ENCODE measurements around the gene FAP. TPM values are rescaled to one million over a fixed set of nuclear protein-coding genes. Genes with fewer than 3 reads are reported as not detected.

FAP gene
- total RNA-seq, 2 donors from 2014 or later = not detected

DNA sequence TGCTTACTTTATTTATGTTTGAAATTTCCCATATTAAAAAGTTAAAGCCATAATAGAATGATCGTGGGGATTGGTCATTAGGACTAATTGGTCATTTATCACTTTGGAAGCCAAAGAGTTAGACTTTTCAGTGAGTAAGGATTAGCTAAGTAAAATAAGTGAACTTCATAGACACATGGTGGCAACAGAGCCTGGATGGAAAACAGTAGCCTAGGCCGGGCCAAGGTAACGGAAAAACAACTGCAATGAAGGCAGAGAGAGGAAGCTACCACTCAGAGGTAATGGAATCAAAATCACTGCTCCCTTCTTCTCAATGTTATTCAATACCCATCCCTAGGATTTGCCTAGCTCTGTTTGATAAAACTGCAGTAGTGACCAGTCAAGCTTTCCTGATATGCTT is 87.1 kb downstream of the FAP start:
- no peak overlapping the region for H3K4me3 Mint-ChIP-seq
- H3K36me3 Mint-ChIP-seq = no peaks in the 10 kb centered on the region
- ATAC-seq = no peak
- peaks cover 22 to 56% of the 10 kb centered on the region in 2 donors for H3K27me3 Mint-ChIP-seq
- no peak for DNase-seq (ENCODE audit: low spot score)
- no peak overlapping the region for H3K27ac Mint-ChIP-seq
- H3K4me1 Mint-ChIP-seq (ENCODE audit: low read depth in 2 of 2) = peaks cover 0 to 7% of the 10 kb centered on the region in 2 donors
- no peaks in the 10 kb centered on the region for H3K9me3 Mint-ChIP-seq

DNA sequence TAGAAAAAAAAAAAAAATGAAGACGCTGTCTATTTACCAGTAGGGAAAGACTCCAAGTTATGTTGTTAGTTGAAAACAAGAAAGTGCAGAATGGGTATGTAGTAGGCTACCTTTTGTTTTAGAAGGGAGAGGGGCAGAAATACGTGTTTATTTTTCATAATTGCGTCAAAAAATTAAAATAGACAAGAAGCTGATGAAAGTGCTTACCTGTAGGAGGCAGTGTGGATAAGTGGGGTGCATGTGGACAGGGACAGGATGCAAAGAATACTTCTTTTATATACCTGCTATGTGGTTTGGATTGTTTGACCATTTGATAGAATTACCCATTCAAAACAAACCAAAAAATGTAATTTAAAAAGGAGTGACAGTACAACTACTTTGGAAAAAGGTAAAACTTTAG is 88.2 kb downstream of the FAP start:
- Mint-ChIP-seq H3K36me3 (no peaks in the 10 kb centered on the region), H3K27me3 (peaks cover 22 to 50% of the 10 kb centered on the region in 2 donors), H3K4me3 (no peak overlapping the region), H3K9me3 (no peaks in the 10 kb centered on the region), H3K4me1 (ENCODE audit: low read depth in 2 of 2) (peaks cover 0 to 7% of the 10 kb centered on the region in 2 donors), H3K27ac (no peak overlapping the region)
- ATAC-seq = no peak
- no peak for DNase-seq (ENCODE audit: low spot score)

DNA sequence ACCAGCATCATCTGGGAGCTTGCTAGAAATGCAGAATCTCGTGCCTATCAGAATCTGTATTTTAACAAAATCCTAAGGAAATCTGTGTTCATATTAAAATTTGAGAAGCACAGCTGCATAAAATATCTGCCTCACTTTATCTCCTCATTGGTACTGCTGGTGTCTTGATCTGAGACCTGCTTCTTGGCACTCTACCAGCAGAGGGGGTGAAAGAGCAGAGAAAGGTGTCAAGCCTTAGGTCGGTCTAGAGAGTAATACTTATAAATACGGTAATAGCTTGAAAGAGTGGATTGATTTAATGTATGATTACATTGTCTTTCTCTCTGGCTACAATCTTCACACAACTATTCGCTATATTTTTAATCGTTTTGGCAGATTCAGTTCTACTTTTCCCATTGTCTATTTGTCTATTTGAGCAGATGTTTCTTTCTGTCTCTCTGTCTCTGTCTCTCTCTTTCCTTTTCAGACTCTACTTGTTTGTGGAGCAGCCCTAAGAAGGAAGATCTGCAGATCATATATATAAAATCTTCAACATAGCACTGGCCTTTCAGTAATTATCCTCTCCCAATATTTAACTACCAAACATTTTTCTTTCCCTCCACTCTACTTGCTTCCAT is 89.5 kb downstream of the FAP start:
- DNase-seq (ENCODE audit: low spot score) (no peak), ATAC-seq (peak; percentile 76 to 82)
- no peaks in the 10 kb centered on the region for H3K9me3 Mint-ChIP-seq
- H3K27me3 Mint-ChIP-seq = peaks cover 18 to 45% of the 10 kb centered on the region in 2 donors
- no peaks in the 10 kb centered on the region for H3K36me3 Mint-ChIP-seq
- H3K4me3 Mint-ChIP-seq = no peak overlapping the region
- H3K27ac Mint-ChIP-seq = no peak overlapping the region
- H3K4me1 Mint-ChIP-seq (ENCODE audit: low read depth in 2 of 2) = peaks cover 0 to 7% of the 10 kb centered on the region in 2 donors

DNA sequence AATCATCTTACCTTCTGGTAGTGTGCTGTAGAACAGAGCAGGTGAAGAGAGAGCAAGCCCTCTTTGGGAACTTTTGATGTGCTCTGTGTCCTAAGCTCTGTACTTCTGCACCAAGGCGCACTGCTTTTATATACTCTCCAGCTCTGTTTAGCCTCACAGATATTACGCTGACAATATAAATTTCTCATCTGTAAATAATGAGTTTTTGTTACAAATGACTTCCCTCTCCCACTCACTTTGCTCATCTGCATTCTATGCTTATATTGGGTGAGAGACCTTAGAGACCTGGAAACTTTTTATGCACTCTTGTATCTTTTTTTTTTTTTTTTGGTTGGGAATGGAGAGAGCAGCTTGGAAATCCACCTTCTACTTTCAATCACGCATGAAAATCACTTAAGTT is 91.1 kb downstream of the FAP start, which contains the start of gene GCG:
Gene GCG, minus strand, starts transcription at position 101 of the 400 bp plus-strand sequence. CDS start 3,069 bp downstream, outside the sequence.
- Mint-ChIP-seq H3K9me3 (no peaks in the 10 kb centered on the region), H3K4me1 (ENCODE audit: low read depth in 2 of 2) (peaks cover 0 to 7% of the 10 kb centered on the region in 2 donors), H3K36me3 (no peaks in the 10 kb centered on the region), H3K27me3 (peaks cover 26 to 57% of the 10 kb centered on the region in 2 donors), H3K27ac (no peak within 1 kb of the TSS), H3K4me3 (no peak within 1 kb of the TSS)
- DNase-seq (ENCODE audit: low spot score) (no peak), ATAC-seq (no peak)

DNA sequence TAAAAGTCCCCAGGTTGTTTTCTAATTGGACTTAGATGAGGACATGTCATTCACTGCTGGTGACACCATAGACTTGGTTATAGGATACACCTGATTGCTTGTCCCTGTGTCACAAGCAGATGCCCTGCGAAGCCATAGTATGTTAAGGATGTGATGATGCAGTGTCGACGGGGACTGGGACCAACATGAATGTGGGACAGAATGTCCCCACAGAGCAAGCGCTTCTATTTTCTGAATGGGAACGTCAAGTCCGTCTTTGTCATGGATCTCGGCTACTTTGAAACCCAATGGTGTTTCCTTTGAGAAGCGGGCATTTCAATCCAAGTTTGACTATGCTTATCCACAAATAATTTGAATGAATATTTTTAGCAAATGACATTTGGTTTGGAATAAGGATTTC is 93.3 kb downstream of the FAP start:
- no peak overlapping the region for H3K4me3 Mint-ChIP-seq
- peaks cover 0 to 7% of the 10 kb centered on the region in 2 donors for H3K4me1 Mint-ChIP-seq (ENCODE audit: low read depth in 2 of 2)
- DNase-seq (ENCODE audit: low spot score) (no peak), ATAC-seq (no peak)
- H3K9me3 Mint-ChIP-seq = no peaks in the 10 kb centered on the region
- no peaks in the 10 kb centered on the region for H3K36me3 Mint-ChIP-seq
- H3K27me3 Mint-ChIP-seq = peaks cover 35 to 65% of the 10 kb centered on the region in 2 donors
- no peak overlapping the region for H3K27ac Mint-ChIP-seq

DNA sequence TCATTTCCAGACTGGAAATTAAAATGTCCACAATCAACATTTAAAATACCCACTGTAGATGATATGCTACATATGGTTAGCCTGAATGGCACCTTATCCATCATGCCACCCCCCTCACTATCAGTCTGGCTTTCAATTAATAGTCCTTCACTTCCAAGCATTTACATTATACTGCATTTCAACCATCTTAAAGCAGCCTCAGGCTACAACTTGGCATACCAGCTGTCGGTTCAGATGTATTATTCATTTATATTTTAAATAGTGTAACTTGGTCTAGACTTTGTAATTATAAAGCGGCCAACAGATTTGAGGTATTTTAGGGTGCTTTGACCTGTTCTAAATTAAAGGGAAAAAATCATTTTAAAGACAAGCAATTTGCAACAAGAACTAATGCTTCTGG is 93.8 kb downstream of the FAP start:
- H3K4me3 Mint-ChIP-seq = no peak overlapping the region
- ATAC-seq = no peak
- no peaks in the 10 kb centered on the region for H3K36me3 Mint-ChIP-seq
- H3K4me1 Mint-ChIP-seq (ENCODE audit: low read depth in 2 of 2) = peaks cover 0 to 7% of the 10 kb centered on the region in 2 donors
- no peak for DNase-seq (ENCODE audit: low spot score)
- H3K27ac Mint-ChIP-seq = no peak overlapping the region
- peaks cover 31 to 60% of the 10 kb centered on the region in 2 donors for H3K27me3 Mint-ChIP-seq
- H3K9me3 Mint-ChIP-seq = no peaks in the 10 kb centered on the region

DNA sequence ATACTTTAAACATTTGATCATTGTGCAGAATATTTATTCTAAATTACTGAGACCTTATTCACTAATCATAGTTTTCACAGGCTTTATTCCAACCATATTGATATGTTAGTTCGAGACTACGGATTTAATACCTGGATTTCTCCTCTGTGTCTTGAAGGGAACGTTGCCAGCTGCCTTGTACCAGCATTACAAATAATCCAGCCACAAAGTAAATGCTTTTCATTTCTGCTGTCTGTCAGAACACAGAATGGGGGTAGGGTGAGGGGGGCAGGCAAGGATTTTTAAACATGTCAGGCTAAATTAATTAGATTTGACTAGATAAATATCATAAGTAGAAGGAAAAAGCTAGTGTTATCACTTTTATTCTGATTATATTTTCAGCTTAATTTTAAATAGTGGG is 94.3 kb downstream of the FAP start:
- ATAC-seq (no peak), DNase-seq (ENCODE audit: low spot score) (no peak)
- H3K27ac Mint-ChIP-seq = no peak overlapping the region
- no peak overlapping the region for H3K4me3 Mint-ChIP-seq
- H3K9me3 Mint-ChIP-seq = no peaks in the 10 kb centered on the region
- peaks cover 0 to 4% of the 10 kb centered on the region in 2 donors for H3K4me1 Mint-ChIP-seq (ENCODE audit: low read depth in 2 of 2)
- peaks cover 31 to 55% of the 10 kb centered on the region in 2 donors for H3K27me3 Mint-ChIP-seq
- H3K36me3 Mint-ChIP-seq = no peaks in the 10 kb centered on the region

DNA sequence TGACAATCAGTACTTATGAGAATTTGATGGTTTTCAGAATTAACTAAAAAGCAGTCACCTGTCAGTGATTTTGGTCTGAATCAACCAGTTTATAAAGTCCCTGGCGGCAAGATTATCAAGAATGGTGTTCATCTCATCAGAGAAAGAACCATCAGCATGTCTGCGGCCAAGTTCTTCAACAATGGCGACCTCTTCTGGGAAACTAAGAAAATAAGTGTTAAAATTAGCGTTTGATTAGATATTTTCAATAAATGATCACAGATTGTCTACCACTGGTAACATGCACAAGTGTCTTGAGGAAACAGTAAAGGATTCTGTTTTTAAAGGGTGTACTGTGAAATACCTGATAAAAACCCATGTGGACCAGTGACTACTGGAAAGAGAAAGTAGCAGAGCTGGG is 99.3 kb downstream of the FAP start:
- Mint-ChIP-seq H3K9me3 (no peaks in the 10 kb centered on the region), H3K36me3 (no peaks in the 10 kb centered on the region), H3K27me3 (peaks cover 32 to 66% of the 10 kb centered on the region in 2 donors), H3K27ac (no peak overlapping the region), H3K4me3 (no peak overlapping the region), H3K4me1 (ENCODE audit: low read depth in 2 of 2) (no peaks in the 10 kb centered on the region)
- ATAC-seq (no peak), DNase-seq (ENCODE audit: low spot score) (no peak)

DNA sequence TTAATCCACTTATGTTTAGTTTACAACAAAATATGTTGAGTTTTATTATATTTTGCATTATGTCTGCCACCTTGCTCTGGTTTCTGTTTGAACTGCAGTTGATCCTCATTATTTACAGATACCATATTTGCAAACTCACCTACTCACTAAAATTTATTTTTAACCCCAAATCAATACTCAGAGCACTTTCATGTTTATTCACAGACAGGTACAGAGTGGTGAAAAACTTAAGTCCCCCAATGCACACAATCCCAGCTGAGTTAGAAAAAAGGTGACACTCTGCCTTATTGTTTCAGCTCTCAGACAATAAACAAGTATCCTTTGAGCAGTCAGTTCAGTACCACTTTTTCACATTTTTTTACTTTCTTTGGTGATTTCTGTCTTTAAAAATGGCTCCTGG is 104.9 kb downstream of the FAP start:
- H3K4me3 Mint-ChIP-seq = no peak overlapping the region
- peaks cover 23 to 46% of the 10 kb centered on the region in 2 donors for H3K27me3 Mint-ChIP-seq
- no peaks in the 10 kb centered on the region for H3K36me3 Mint-ChIP-seq
- ATAC-seq (no peak), DNase-seq (ENCODE audit: low spot score) (no peak)
- H3K27ac Mint-ChIP-seq = no peak overlapping the region
- H3K4me1 Mint-ChIP-seq (ENCODE audit: low read depth in 2 of 2) = no peaks in the 10 kb centered on the region
- no peaks in the 10 kb centered on the region for H3K9me3 Mint-ChIP-seq

DNA sequence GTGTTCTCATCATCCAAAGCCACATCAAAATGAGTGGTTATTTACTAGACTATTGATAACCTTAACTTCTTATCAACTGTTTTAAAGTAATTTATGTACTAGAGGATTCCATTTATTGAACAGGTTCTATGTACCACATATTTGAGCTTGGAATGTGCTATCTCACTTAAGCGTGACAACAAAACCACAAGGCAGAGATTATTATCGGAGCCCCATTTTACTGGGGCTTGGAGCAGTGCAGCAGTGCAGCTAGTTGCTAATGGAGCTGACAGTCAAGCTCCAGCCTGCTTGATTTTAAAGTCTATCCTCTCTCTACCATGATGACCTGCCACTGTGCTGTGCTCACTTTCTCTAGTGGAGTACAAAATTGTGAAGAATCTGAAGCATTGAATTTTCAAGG is 115.8 kb downstream of the FAP start:
- Mint-ChIP-seq H3K27me3 (peaks cover 15 to 27% of the 10 kb centered on the region in 2 donors), H3K4me1 (ENCODE audit: low read depth in 2 of 2) (peaks cover 10 to 12% of the 10 kb centered on the region in 2 donors), H3K36me3 (no peaks in the 10 kb centered on the region), H3K27ac (no peak overlapping the region), H3K4me3 (no peak overlapping the region), H3K9me3 (no peaks in the 10 kb centered on the region)
- no peak for DNase-seq (ENCODE audit: low spot score)
- no peak for ATAC-seq

DNA sequence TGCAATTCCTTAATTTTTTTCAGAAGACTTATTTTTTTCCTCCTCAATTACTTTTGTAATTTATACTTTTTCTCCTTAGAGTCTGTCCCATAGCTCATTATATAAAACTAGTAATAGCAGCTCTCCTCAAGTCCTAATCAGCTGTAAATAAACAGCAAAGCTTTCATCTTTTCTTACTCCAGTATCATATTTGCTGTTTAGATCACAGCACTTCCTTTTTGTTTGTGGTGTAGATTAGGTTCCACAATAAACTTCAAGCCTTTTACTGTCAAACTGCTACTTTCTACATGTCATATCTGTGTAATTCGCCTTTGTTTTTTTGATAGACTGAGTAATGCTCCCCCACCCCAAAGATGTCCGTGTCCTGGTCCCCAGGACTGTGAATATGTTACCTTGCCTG is 116.7 kb downstream of the FAP start:
- H3K27me3 Mint-ChIP-seq = peaks cover 13 to 24% of the 10 kb centered on the region in 2 donors
- H3K27ac Mint-ChIP-seq = peak overlapping the region; percentile 3 to 58
- no peak for DNase-seq (ENCODE audit: low spot score)
- H3K9me3 Mint-ChIP-seq = no peaks in the 10 kb centered on the region
- H3K36me3 Mint-ChIP-seq = no peaks in the 10 kb centered on the region
- peaks cover 10 to 12% of the 10 kb centered on the region in 2 donors for H3K4me1 Mint-ChIP-seq (ENCODE audit: low read depth in 2 of 2)
- H3K4me3 Mint-ChIP-seq = no peak overlapping the region
- no peak for ATAC-seq

DNA sequence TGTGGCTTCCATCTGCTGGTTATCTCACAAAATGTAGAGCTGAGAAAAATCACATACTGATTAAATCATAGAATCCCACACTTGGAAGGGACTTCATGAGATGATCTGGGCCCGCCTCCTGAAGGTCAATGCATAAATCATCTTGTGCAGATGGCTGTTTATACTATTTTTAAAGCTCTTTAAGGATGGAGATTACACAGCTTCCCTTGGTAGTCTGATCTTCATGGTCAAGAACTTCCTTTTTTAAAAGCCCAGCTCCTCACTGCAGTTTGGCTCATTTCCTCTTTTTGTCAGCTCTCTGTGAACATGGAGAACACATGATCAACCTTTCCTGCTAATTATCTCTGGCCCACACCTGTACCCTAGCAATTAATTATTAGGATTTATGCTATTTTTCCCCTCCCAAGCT is 117.1 kb downstream of the FAP start:
- H3K27ac Mint-ChIP-seq = peak overlapping the region; percentile 3 to 58
- H3K36me3 Mint-ChIP-seq = no peaks in the 10 kb centered on the region
- peaks cover 13 to 24% of the 10 kb centered on the region in 2 donors for H3K27me3 Mint-ChIP-seq
- ATAC-seq = no peak
- H3K9me3 Mint-ChIP-seq = no peaks in the 10 kb centered on the region
- peaks cover 10 to 12% of the 10 kb centered on the region in 2 donors for H3K4me1 Mint-ChIP-seq (ENCODE audit: low read depth in 2 of 2)
- H3K4me3 Mint-ChIP-seq = no peak overlapping the region
- no peak for DNase-seq (ENCODE audit: low spot score)

DNA sequence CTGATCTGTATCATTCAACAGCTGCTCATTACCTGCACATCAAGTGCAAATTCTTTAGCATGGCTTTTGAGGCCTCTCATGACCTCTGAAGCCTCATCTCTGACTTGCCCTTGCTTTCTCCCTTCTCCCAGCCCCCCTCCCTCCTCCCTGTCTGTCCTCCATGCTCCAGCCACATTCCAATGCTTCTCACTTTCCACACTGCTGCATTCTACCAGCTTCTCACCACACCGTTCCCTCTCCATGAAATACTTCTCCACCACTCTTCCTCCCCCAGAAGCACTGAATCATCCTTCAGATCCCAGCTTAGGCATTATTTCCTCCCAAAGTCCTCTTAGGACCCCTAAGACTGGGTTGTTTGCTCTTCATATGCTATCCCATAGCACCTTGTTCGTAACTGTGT is 118.1 kb downstream of the FAP start:
- Mint-ChIP-seq H3K36me3 (no peaks in the 10 kb centered on the region), H3K27me3 (peaks cover 11 to 16% of the 10 kb centered on the region in 2 donors)

DNA sequence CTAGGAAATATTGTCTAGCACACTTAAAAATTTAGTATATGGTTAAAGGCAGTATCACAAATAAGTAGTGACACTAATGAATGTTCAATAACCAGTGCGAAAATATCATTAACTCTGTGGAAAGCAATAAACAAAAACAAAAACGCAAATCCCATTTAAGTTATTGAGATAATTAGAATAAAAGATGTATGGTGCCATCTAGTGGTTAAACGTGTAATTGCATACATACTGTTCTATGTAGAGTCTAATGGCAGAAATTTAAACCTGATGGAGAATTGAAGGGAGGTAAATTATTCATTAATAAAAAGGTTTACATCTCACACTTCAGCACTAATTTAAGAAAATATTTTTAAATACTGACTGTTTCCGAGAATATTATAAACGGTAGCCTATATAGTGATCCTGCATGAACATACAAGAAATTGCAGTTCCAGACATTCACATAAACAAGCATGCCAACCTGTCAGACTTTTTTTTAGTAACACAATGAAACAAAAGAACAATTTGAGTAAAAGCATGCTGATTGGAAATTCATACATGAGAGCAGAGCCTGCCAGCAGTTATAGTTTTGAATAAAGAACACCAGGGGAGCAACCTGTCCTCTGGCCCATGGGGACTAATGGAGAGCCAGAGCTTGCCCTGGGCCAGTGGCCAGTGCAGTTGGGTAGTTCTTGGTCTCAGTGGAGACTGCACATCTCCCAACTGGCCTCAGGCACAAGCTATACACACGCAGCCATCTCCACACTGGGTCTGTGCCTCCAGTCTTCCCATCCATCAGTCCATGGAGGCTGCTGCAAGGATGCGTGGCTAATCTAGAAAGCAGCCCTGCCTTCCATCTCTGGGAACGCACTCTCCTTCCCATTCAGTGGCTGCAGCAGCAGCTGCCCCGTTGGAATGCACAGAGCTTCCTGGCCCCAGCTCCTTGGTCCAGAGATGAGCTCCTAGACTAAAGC is 119.2 kb downstream of the FAP start:
- no peak for DNase-seq (ENCODE audit: low spot score)

More for the DNA sequence above, 118.1 kb downstream of the FAP start:
- no peak for DNase-seq (ENCODE audit: low spot score)
- Mint-ChIP-seq H3K4me1 (ENCODE audit: low read depth in 2 of 2) (peaks cover 10 to 12% of the 10 kb centered on the region in 2 donors), H3K9me3 (no peaks in the 10 kb centered on the region), H3K4me3 (no peak overlapping the region), H3K27ac (peak overlapping the region in 1 of 2 donors; percentile 58)
- no peak for ATAC-seq

More for the DNA sequence above, 119.2 kb downstream of the FAP start:
- H3K27me3 Mint-ChIP-seq = peaks cover 4 to 7% of the 10 kb centered on the region in 2 donors
- no peaks in the 10 kb centered on the region for H3K36me3 Mint-ChIP-seq
- H3K4me1 Mint-ChIP-seq (ENCODE audit: low read depth in 2 of 2) = peaks cover 10 to 12% of the 10 kb centered on the region in 2 donors
- no peak overlapping the region for H3K4me3 Mint-ChIP-seq
- peak overlapping the region; percentile 12 to 26 for H3K27ac Mint-ChIP-seq
- peak; percentile 57 to 66 for ATAC-seq
- no peaks in the 10 kb centered on the region for H3K9me3 Mint-ChIP-seq

All from natural killer cell treated with Interleukin-12 subunit alpha and Interleukin-12 subunit beta and Interleukin-15 and Interleukin-18, amount 100 ng/mL, for 72 hours (primary cell).